GM19438 (cell line): ENCODE data around the gene NCAPG2.

Source experiments
- ATAC-seq: cut with Tn5 transposase; IDR thresholded peaks from one replicate; pipeline ENCODE4 v1.9.1; 2021; ENCODE audit warnings: low read depth; ENCODE audit not compliant: unreplicated experiment

The NCAPG2 gene

DNA sequence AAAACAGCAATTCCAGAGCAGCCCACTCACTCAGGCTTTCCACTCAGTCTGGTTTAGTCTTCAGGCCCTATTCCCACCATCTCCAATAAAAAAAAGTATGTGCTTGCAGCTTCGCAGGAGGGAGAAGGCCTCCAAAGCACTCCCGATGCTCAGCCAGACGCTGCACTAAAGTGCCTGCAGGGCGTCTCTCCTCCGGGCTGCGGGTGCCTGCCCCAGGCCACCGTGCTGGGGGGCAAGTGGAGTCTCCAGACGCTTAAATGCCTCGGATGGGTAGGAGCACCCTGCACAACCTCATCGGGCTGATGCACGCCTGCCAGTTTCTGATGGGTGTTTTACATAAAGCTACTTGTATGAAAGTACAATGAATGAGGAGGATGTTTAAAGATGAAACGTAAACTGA lies 31.3 kb upstream of the NCAPG2 start:
- no peak for ATAC-seq

DNA sequence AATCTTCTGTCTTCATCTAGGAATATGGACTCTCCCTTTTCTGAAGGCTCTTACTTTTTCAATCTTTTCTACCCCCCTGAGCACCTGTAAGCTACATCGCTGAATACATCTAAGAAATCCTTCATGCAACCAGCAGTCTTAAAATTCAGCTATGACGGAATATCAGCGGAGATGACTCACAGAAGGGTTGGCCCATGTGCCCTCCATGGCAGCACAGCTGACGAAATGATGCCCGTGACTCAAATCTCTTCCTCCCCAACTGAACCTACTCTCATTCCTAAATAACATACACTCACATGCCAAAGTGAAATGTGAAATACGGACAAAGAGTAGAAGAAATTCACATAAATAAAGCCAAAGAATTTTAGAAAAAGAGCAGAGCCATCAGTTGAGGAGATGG lies 30.3 kb upstream of the NCAPG2 start:
- no peak for ATAC-seq

DNA sequence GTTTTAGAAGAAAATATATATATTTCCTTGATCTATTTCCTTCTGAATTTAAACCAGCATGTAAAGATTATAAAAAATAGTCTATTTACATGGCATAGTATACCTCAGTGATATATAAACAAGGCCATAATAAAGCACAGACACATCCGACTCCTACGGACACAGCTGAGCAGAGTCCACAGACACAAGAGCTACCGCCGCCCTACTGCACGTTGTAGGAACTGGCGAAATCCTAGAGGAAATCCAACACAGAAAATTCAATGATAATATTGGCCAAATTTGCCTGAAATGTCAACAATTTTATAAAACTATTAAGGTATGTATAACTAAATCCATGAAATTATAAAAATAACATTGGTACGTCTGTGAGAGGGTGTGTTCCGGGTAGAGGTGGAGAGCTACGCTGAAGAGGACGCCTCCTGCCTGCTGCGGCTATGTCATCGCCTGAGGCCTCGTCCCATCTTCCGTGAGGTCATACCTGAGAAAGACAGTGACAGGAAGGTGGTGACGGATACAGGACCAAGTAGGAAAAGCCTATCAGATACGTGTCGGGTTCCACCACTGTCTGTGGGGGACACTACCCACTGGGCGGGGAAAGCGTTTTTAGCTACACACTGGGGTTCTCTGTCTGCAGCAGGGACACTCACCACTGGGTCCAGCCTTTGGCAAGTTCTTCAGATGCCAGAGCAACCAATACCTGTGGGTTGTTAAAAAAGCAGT lies 29.3 kb upstream of the NCAPG2 start:
- ATAC-seq: no peak

DNA sequence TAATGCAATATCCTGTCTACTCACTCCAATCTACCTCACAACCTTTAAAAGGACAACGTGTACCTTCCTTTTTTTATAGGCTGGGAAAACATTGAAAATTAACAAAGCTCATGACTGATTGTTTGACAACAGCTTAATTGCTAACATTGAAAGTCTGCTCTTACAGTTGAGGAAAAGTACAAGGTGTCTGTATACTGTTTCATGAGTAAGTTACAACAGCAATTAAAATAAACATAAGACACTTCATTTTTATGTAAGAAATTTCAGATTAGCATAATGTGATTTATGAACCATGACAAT lies 28.6 kb upstream of the NCAPG2 start:
- no peak for ATAC-seq

DNA sequence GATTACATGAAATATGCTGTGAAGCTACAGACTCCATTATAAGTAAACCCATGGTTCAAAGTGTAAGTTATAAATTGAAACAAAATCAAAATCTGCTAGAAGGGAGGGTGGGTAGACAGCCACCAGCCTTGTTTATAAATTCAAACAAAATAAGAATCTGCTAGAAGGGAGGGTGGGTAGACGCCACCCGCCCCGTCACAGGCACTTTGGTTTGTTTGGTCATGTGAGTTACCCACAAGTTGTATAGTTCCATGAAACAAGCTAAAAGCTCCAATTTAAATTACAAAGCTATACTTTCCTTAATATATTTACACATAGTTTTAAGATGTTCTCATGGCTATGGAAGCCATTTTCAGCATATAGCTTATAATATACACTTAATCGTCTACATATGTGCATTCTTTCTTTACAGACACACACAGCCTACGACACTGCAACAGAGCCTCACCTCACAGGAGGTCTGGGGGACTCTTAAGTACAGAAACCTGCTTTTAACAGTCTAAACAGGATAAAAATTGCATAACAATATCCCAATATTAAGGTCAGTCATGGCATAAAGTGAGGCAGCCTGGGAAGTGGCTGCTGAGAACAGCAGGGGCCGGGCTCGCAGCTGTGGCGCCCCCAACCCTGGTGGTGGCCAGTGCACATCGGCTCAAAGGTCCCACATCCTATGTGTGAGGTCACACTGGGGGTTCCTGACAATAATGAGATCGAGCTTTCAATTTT lies 28.1 kb upstream of the NCAPG2 start:
- ATAC-seq: no peak

DNA sequence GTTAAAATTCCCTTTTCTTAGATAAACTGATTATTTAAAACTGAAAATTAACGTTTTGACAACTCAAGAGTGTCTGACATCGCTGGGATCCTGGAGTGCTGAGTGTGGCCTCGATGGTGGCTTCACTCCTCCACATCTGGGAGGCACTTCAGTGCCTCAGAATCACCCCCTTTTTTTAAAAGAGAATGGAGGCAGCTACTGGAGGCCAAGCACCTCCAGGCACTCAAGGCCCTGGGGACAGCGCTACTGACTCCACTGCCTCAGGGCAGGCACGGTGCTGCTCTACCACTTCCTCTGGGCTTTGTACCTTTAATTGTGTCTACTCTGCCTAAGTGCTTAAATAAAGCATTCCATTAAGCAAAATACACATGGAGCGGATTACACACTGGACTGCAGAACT lies 27.2 kb upstream of the NCAPG2 start:
- no peak for ATAC-seq

DNA sequence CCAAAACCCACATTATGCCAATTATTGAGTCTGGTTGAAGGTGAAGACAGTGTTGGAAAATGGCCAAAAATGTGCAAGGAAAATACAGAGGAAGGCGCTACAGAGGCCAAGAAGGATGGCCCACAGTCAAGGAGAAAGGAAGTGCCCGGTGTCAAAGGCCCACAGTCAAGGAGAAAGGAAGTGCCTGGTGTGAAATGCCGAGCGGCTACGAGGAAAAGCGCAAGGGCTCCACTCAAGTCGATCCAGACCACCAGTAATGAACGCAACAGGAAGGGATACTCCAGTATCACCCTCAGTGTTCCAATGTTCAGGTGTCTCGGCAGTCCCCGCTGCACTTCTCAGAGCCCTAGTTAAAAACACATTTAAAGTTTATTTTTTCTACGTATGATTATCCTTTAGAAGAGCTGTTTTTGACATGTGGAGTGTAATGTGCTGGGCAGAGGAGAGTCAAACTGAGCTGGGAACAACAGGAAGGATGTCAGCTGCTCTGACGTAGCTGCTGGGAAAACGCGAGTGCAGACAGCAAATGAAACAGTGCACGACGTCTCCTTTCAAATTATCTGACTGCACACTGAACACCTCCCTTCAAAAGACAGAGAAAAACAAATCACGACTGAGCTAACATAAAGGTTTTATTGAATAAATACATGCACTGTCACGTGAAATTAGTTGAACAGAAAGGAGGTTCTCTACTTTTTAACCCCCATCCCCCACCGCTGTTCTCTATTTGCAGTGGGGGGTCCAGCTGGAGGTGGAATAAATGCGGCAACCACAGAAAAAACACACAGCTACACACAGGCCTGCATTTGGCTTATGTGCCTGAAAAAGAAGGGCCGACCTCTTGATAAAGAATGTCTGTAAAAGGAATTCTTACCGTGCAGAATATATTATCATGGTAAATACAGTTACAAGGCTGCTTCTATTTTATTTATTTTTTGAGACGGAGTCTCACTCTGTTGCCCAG lies 26.1 kb upstream of the NCAPG2 start:
- ATAC-seq: no peak

DNA sequence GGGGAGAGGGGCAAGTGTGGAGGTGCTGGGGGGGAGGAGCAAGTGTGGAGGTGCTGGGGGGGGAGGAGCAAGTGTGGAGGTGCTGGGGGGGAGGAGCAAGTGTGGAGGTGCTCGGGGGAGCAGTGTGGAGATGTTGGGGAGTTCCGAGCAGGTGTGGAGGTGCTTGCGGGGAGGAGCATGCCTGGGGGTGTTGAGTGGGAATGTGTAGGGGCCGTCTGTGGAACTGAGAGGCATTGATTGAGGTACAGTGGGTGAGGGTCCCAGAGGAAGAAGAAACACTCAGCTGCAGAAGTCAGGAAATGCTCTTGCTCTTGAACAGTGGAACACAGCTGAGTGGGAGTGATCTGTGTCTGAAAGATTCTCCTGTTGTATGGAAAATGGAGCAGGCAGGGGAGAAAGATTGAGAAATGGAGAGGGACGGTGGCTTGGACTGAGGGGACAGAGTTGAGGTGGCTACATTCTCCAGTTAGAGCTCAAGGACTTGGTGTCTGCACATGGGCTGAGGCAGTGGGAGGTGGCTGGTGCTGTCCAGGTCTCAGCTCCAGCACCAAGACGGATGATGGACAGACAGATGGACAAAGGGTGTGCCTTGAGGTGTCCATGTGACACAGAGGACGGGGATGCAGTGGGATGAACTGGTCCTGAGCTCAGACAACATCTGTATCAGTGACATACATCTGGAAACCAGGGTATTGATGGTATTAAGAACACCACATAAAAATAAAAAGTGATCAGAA lies 25.2 kb upstream of the NCAPG2 start:
- no peak for ATAC-seq

DNA sequence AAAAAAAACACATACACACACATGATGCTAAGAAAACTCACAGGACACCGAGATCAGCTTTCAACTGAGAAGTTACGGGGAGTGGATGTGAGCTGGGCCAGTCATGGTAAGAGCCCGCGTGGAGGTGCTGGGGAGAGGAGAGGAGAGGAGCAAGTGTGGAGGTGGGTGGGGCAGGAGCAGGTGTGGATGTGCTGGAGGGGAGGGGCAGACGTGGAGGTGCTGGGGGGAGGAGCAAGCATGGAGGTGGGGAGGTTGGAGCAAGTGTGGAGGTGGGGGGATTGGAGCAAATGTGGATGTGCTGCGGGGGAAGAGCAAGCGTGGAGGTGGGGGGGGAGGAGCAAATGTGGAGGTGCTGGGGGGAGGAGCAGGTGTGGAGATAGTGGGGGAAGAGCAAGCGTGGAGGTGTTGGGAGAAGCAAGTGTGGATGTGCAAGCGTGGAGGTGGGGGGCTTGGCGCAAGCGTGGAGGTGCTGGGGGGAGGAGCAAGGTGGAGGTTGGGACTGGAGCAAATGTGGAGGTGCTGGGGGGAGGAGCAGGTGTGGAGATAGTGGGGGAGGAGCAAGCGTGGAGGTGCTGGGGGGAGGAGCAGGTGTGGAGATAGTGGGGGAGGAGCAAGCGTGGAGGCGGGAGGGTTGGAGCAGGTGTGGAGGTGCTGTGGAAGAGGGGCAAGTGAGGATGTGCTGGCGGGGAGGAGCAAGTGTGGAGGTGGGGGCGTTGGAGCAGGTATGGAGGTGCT lies 24.5 kb upstream of the NCAPG2 start:
- ATAC-seq: no peak

DNA sequence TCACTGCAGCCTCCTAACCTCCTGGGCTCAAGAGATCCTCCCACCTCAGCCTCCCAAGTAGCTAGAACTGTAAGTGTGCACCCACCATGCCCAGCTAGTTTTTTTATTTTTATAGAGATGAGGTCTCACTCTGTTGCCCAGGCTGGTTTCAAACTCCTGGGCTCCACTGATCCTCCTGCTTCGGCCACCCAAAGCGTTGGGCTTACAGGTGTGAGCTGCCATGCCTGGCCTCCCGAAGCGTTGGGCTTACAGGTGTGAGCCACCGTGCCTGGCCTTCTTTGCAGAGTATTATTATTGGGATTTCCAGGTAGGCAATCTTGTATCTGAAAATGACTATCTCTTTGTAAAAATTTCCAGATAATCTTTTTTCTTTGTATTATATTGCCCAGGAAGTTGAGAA lies 23.1 kb upstream of the NCAPG2 start:
- ATAC-seq: no peak

DNA sequence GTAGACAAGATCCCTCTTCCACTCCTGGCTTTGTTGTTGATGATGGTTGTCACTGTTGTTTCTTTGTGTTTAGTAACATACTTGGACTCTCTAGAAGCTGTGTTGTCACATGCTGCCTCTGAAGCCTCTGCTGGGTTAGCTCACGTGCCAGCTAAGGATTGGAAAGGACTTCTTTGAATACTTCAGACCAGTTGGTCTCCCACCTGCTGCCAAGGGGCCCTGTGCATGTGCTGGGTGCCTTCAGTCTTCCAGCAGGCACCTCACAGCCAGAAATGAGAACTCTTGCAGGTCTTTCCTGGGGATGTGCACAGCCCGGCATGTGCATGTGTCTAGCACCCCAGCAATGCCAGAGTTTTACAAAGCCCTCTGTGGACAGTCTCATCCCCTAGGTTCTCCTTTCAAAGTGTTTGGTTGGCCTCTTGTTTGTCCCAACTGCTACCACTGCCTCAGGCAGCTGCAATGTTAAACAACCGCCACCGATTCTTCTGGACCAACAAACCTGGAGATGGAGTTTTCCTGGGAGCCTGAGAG lies 21.7 kb upstream of the NCAPG2 start:
- no peak for ATAC-seq

DNA sequence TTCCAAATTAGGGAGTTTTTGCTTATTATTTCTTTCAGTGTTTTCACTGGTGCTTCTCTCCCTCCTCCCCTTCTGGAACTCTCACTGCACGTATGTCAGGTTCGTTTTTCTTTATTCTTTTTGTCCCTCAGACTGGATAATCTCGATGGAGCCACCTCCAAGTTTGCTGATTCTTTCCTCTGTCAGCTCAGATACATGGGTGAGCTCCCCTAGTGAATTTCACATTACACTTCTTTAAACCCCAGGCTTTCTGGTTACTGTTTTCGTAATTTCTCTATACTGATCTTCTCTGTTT lies 20.8 kb upstream of the NCAPG2 start:
- no peak for ATAC-seq

DNA sequence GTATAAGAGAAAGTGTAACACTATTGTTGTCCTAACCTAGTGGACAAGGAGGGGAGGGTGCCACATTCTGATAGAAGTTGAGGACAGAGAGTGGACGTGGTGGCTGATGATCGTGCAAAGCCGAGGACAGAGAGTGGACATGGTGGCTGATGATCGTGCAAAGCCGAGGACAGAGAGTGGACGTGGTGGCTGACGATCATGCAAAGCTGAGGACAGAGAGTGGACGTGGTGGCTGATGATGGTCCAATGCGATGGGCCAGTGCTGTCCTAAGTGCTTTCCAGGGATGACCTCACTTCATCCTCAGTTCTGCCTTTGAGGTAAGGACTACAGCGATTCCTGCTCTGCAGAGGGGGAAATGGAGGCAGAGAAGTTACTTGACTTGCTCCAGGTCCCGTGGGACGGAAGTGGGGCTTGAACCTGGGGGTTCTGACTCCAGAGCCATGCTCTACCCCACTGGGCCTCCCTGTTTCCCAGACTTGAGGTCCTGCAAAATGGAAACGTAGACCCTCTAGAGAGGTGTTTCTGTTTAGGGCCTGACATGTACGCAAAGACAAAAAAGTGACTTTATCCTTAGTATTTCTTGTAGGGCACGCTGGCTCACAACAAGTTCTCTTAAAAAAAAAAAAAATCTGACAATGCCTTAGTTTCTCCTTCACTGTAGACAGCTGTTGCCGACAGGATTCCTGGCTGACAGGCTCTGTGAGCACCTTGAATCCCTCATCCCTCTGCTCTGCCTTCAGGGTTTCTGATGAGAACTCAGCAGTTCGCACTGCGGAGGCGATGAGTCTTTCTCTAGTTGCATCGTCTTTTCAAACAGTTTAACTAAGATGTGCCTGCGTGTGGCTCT lies 20.3 kb upstream of the NCAPG2 start:
- no peak for ATAC-seq

DNA sequence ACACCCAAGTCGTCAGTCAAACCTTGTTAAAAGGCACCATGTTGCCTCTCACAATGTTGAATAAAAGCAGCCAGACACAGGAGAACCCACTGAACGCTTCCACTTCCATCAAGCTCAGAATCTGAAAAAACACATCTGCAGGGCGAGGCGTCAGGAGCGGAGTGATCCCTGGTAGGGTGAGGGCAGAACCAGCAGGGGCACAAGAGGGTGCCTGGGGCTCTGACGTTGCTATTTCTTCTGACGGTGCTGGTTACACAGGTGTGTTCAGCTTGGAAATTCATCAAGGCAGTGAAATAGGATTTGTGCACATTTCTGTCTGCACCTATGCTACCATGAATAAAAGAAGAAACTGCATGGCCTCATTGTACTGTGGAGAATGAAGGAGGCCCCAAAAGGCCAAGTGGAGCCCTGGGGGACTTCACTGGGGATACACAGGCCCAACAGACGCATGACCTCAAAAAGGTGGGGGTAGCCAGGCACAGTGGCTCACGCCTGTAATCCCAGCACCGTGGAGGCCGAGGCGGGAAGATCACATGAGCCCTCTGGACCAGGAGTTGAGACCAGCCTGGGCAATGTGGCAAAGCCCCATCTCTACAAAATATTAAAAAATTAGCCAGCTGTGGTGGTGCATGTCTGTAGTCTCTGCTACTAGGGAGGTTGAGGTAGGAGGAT lies 19.2 kb upstream of the NCAPG2 start:
- ATAC-seq: no peak

DNA sequence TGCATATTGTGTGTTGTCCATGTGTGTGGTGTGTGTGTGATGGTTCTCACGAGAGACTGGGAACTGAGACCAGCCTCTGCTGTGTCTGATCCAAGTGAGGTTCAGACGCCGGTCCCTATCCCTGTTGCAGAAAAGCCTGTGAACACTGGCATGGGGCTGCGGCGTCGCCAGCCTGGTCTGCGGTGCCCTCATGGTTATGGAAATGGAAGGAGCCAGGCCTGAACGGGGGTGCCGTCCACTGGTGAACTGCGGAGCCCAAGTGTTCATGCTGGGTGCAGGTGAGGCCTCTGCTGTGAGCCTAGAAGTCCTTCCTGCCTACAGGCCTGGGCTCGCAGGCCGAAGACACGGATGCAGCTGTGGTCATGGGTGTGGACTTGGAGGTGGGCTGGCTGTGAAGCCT lies 18.7 kb upstream of the NCAPG2 start:
- ATAC-seq: no peak

DNA sequence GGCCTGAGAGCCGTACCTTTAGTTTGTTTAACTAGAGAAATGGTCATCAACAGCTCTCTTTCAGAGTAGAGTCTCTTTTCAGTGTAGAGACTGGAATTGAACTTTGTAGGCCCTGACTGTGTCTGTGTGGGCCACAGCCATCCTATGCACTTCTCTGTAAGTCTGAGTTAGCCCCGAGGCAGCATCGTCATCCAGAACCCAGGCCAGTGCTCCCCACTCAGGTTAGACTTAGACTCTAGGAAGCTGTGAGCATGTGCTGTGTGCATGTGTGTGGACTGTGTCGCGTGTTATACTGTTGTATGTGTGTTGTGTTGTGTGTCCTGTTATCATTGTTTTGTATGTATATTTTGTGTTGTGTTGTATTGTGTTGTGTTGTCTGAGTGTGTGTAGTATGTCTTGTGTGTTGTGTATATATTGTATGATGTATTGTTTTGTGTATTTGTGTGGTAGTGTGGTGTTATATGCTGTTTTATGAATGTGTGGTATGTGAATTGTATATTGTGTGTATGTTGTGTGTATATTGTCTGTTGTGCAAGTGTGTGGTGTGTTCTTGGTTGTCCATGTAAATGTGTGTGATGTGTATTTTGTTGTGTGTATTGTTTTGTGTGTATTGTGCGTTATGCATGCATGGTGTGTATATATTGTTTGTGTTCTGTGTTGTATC lies 18.1 kb upstream of the NCAPG2 start:
- no peak for ATAC-seq

DNA sequence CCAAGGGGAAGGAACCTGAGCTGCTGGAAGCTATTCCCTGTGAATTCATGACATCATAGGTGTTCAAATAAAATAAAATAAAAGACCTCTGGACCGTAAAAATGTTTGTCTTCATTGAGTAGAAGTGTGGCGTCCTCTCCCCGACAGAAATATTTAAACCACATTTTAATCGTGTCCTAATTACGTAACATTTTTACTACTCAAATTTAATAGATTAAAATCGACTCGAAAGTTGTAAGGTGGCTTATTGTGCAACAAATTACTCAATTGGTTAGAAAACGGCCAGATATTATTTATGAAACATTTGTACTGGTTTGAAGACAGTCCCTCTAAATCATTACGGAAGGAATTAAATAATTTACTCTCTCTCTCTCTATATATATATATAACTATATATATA lies 15.5 kb upstream of the NCAPG2 start:
- ATAC-seq: no peak

DNA sequence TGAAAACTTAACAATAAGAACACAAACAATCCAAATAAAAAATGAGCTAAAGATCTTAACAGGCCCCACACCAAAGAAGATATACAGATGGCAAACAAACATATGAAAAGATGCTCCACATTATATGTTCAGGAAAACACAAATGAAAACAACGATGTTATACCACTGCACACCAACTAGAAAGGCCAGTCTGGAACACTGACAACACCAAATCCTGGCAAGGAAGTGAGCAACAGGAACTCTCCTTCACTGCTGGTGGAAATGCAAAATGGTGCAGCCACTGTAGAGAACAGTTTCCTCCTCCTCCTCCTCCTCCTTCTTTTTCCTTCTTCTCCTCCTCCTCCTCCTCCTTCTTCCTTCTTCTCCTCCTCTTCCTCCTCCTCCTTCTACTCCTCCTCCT lies 12.2 kb upstream of the NCAPG2 start:
- ATAC-seq: no peak
